ENCODE data around the gene MARCHF2.

Gene MARCHF2

GRCh38 chr19:8482696-8483095, 69.6 kb downstream of the MARCHF2 start:
- TF ChIP-seq, protein P1, sequence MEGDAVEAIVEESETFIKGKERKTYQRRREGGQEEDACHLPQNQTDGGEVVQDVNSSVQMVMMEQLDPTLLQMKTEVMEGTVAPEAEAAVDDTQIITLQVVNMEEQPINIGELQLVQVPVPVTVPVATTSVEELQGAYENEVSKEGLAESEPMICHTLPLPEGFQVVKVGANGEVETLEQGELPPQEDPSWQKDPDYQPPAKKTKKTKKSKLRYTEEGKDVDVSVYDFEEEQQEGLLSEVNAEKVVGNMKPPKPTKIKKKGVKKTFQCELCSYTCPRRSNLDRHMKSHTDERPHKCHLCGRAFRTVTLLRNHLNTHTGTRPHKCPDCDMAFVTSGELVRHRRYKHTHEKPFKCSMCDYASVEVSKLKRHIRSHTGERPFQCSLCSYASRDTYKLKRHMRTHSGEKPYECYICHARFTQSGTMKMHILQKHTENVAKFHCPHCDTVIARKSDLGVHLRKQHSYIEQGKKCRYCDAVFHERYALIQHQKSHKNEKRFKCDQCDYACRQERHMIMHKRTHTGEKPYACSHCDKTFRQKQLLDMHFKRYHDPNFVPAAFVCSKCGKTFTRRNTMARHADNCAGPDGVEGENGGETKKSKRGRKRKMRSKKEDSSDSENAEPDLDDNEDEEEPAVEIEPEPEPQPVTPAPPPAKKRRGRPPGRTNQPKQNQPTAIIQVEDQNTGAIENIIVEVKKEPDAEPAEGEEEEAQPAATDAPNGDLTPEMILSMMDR (IDR thresholded peaks at IDR 0.05; ENCODE audit: insufficient read depth, low read depth, low read length, missing control alignments) = no peak
- no peak for DNase-seq (ENCODE audit: low read depth)
- H3K4me3 ChIP-seq (ENCODE audit: low read length) = no peak overlapping the region

DNA sequence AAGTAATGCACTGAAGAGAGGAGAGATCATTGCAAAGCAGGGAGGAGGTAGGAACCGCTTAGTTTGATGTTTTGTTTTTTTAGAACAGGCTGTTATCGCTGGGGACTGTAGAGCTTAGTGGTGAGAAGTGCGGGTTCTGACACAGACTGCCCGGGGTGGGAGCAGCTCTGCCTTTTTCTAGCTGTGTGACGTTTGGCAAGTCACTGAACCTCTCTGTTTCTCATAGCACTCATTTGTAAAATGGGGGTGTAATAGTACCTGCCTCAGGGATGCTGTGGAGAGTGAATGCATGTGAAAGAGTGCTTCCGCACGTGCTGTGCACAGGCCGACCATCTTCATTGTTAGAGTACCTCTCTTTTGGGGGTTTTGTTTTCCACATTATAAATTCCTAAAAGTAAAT, 70.1 kb downstream of the MARCHF2 start:
- TF ChIP-seq, protein P1 (IDR thresholded peaks at IDR 0.05; ENCODE audit: insufficient read depth, low read depth, low read length, missing control alignments) = no peak
- H3K4me3 ChIP-seq (ENCODE audit: low read length) = no peak overlapping the region

DNA sequence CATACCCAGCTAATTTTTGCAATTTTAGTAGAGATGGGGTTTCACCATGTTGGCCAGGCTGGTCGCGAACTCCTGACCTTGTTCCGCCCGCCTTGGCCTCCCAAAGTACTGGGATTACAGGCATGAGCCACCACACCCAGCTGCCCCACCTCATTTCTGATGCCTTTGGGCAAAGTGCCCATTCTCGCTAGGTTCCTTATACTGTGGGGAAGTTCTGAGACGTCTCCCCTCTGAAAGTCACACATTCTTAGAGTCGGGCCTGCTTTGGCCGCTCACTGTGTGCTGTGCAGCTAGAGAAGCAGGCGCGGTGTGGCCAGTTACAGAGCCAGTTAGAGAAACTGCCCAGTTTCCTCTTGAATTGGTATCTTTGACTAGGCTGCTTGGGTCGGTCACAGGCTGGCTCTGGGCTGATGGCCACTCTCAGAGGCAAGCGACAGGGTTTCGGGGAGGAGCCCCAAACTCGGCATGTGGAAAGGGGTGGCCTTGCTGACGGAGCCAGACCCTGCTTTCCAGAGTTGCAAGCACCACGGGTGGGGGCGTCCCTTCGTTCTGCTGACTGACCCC, 71.3 kb downstream of the MARCHF2 start:
- no peak for DNase-seq (ENCODE audit: low read depth)

More for the DNA sequence above, 70.1 kb downstream of the MARCHF2 start:
- no peak for DNase-seq (ENCODE audit: low read depth)

DNA sequence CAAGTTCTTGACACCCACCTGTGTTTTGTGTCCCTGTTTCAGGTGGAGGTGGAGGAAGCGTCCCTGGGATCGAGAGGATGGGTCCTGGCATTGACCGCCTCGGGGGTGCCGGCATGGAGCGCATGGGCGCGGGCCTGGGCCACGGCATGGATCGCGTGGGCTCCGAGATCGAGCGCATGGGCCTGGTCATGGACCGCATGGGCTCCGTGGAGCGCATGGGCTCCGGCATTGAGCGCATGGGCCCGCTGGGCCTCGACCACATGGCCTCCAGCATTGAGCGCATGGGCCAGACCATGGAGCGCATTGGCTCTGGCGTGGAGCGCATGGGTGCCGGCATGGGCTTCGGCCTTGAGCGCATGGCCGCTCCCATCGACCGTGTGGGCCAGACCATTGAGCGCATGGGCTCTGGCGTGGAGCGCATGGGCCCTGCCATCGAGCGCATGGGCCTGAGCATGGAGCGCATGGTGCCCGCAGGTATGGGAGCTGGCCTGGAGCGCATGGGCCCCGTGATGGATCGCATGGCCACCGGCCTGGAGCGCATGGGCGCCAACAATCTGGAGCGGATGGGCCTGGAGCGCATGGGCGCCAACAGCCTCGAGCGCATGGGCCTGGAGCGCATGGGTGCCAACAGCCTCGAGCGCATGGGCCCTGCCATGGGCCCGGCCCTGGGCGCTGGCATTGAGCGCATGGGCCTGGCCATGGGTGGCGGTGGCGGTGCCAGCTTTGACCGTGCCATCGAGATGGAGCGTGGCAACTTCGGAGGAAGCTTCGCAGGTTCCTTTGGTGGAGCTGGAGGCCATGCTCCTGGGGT, 72.7 kb downstream of the MARCHF2 start:
- no peak for DNase-seq (ENCODE audit: low read depth)
- H3K4me3 ChIP-seq (ENCODE audit: low read length) = no peak overlapping the region
- TF ChIP-seq, protein P1 (IDR thresholded peaks at IDR 0.05; ENCODE audit: insufficient read depth, low read depth, low read length, missing control alignments) = no peak

More for the DNA sequence above, 71.3 kb downstream of the MARCHF2 start:
- H3K4me3 ChIP-seq (ENCODE audit: low read length) = no peak overlapping the region
- TF ChIP-seq, protein P1 (IDR thresholded peaks at IDR 0.05; ENCODE audit: insufficient read depth, low read depth, low read length, missing control alignments) = no peak

DNA sequence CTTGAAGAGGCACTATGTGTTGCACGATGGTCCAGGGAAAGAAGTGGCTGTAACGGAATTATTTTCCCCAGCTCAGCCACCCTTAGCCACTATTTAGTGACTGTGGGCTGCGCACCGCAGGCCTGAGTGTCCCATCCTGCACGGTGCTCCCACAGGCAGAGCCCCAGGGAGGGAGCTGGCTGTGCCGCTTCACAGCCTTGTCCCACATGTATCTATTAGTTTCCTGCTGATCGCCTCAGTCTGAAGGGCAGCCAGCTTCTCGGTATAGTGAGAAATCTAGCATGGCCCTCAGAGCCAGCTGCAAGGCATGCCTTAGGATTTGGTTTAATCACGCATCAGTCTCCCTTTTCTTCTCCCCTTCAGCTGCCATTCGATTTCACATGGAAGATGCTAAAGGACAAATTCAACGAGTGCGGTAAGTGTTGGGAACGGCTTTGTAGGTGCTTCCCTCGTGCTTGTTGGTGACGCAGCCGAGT, 73.6 kb downstream of the MARCHF2 start:
- no peak for DNase-seq (ENCODE audit: low read depth)
- TF ChIP-seq, protein P1 (IDR thresholded peaks at IDR 0.05; ENCODE audit: insufficient read depth, low read depth, low read length, missing control alignments) = no peak
- H3K4me3 ChIP-seq (ENCODE audit: low read length) = no peak overlapping the region

- TF ChIP-seq, protein P1 (IDR thresholded peaks at IDR 0.05; ENCODE audit: insufficient read depth, low read depth, low read length, missing control alignments) = no peak
- no peak overlapping the region for H3K4me3 ChIP-seq (ENCODE audit: low read length)
- DNase-seq (ENCODE audit: low read depth) = no peak
These were observed 74.2 kb downstream of the MARCHF2 start for GRCh38 chr19:8487137-8487851.
